Skeletal muscle satellite cell (primary cell): ENCODE results near the gene RPS14.

Experiments
- H3K27me3 ChIP-seq: 2 replicates; pipeline ENCODE4 v1.7.0; 2013; ENCODE audit warnings: low read length; ENCODE audit not compliant: control insufficient read depth, insufficient read depth
- H3K36me3 ChIP-seq: 2 replicates; pipeline ENCODE4 v1.7.0; 2013; ENCODE audit warnings: mild to moderate bottlenecking, control low read depth, low read length; ENCODE audit not compliant: insufficient read depth
- H3K4me1 ChIP-seq: 2 replicates; pipeline ENCODE4 v1.7.0; 2013; ENCODE audit warnings: low read length; ENCODE audit not compliant: control insufficient read depth, insufficient read depth
- H3K4me2 ChIP-seq: 2 replicates; pipeline ENCODE4 v1.7.0; 2013; ENCODE audit warnings: mild to moderate bottlenecking, low read length
- H3K4me3 ChIP-seq: 2 replicates; pipeline ENCODE4 v1.7.0; 2013; ENCODE audit warnings: low read length
- H3K9ac ChIP-seq: 2 replicates; pipeline ENCODE4 v1.7.0; 2013; ENCODE audit warnings: mild to moderate bottlenecking, low read depth, low read length, moderate library complexity
- H3K9me3 ChIP-seq: replicated peaks from 2 replicates; pipeline ENCODE4 v1.7.0; 2013; ENCODE audit warnings: mild to moderate bottlenecking, control low read depth, low read length

RPS14 gene

DNA sequence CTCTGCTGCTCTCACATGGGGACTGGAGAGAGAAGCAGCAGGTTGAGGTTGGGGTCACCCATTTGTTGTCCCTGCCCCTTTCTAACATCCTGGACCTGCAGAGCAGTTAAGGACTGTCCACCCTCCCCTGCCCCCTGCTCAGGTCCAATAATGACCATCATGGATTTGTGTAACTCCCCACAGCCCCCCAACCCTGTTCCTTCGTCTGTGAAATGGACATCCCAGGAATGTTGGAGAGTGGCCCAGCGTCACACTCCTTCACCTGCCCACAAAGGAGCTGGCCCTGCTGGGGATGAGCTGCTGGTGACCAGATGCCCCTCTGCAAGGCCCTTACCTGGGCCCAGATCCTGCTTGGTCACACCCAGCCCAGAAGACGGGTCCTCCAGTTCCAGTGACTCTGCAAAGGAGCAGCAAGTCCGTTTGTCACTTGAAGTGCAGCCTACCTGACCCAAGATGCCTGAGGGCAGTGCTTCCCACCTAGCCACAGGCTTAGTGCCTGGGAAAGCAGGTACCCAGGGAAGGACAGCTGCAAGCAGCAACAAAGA, 47.2 kb downstream of the RPS14 start:
- Histone ChIP-seq H3K9ac (no peak overlapping the region), H3K36me3 (peaks cover 22% of the 10 kb centered on the region), H3K9me3 (no peaks in the 10 kb centered on the region), H3K4me2 (no peak overlapping the region), H3K4me3 (no peak overlapping the region), H3K27me3 (no peaks in the 10 kb centered on the region), H3K4me1 (no peaks in the 10 kb centered on the region)

DNA sequence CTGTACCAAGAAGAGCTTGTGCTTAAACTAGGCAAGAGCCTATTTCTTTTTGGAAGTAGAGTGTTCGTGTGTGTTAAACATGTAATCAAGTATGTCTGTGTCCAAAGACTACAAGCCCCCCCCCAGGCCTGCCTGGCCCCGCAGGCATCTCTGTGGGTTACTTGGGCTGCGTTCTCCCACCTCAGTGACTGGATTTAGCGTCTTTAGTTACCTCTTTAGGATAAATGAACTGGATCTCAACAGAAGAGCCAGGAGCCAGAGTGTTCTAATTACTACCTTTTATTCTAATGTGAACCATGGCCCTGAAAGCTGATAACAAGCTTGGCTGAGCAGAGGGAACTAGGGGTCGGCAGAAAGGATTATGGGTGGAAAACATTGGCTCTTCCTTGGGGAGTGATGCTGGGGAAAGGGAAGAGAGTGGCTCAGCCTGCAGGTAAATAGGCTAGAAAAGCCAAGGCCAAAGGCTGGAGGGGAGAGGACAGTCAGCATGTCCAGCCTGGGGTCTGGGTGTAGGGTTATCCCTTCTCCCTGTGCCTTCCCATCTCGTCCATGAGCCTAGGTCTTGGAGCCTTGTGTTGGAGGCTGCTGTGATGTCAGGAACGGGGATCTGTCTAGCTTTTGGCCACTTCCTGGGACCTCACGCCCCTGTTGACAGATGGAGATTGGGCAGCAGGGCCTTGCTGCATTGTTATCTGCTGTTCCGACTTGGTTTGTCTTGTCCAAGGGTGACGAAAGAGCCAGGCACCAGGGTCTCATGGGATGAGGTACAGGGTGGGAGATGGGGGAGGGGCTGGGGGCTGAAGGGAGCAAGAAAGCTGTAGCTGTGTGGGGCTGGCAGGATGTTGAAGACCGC, 47.9 kb downstream of the RPS14 start:
- no peaks in the 10 kb centered on the region for H3K27me3 ChIP-seq
- H3K9me3 ChIP-seq: no peaks in the 10 kb centered on the region

DNA sequence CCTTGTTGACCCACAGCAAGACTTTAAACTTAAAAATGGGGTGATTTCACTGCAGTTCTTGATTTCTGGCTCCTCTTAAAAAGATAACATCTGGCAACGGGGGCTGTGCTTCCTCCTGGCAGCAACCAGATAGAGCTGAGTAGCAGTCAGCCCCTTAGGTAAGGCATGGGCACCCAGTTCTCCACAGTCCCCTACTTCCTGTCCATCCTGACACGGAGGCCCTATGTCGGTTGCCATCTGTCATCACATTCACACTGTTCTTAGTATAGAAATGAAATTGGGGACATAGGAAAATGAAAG, 48.5 kb downstream of the RPS14 start:
- Histone ChIP-seq H3K4me2 (no peak overlapping the region), H3K27me3 (no peaks in the 10 kb centered on the region), H3K9me3 (no peaks in the 10 kb centered on the region), H3K36me3 (peaks cover 33% of the 10 kb centered on the region), H3K4me1 (no peaks in the 10 kb centered on the region), H3K9ac (no peak overlapping the region), H3K4me3 (no peak overlapping the region)

More for the DNA sequence above, 47.9 kb downstream of the RPS14 start:
- H3K4me3 ChIP-seq: no peak overlapping the region
- H3K36me3 ChIP-seq: peaks cover 27% of the 10 kb centered on the region
- no peak overlapping the region for H3K9ac ChIP-seq
- no peaks in the 10 kb centered on the region for H3K4me1 ChIP-seq
- H3K4me2 ChIP-seq: no peak overlapping the region

DNA sequence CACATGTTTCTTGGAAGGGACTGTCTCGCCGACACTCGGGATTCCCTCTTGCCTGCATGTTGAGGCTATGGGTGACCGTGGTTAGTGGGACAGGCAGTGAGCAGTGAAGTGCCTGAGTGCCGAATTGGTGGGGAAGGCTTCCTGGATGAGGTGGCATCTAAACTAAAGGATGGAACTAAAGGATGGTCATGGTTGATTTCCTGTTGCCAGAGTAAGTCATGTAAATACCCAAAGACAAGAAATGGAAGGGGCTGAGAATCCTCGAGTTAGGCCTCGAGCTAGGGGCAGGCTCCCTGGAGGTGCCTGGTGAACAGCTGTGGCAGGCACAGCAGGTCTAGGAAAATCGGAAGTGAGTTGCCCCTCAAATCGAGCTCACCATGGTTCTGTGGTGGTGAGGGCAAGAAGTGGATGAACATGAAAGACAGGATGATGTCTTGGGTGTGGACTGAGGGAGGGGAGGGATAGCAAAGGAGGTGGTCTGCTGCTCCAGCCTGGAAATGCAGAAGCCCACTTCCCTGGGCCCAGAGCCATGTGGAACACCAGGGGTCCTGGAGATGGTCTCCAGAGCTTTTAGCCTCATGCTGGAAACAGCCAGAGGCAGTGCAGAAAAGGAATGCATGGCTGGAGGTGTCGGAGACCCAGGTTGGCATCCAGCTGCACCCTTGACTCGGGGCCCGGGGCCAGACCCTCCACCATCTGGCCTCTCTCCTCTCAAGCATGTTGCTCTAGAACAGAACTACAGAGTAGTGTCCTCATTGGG, 49.0 kb downstream of the RPS14 start:
- Histone ChIP-seq H3K9ac (no peak overlapping the region), H3K27me3 (no peaks in the 10 kb centered on the region), H3K9me3 (no peaks in the 10 kb centered on the region), H3K36me3 (peaks cover 36% of the 10 kb centered on the region), H3K4me2 (no peak overlapping the region), H3K4me3 (no peak overlapping the region), H3K4me1 (no peaks in the 10 kb centered on the region)

DNA sequence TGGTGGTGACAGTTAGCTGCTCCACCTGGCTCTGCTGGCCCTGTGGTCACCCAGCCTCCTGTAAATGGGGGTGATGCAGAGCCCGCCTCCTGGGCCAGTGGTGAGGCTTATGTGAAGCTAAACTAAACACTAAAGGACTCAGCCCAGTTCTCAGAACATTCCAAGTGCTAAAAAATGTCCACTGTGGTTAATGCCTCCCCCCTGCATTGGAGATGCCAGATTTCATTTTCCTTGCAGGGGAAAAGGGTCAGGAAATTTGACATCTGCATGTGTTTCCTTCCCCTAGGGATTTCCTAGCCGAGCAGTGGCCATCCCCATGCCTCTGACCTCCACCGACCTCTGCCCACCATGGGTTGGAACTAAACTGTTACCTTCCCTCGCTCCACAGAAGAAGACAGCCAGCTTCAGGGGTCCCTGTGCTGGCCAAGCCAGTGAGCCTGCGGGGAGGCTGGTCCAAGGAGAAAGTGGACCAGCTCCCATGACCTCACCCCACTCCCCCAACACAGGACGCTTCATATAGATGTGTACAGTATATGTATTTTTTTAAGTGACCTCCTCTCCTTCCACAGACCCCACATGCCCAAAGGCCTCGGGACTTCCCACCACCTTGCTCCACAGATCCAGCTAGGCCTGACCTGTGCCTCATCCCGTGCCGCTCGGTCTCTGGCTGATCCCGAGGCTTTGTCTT, 49.9 kb downstream of the RPS14 start:
- Histone ChIP-seq H3K36me3 (peaks cover 44% of the 10 kb centered on the region), H3K27me3 (no peaks in the 10 kb centered on the region), H3K4me1 (no peaks in the 10 kb centered on the region), H3K4me2 (no peak overlapping the region), H3K9me3 (no peaks in the 10 kb centered on the region), H3K9ac (no peak overlapping the region), H3K4me3 (no peak overlapping the region)

DNA sequence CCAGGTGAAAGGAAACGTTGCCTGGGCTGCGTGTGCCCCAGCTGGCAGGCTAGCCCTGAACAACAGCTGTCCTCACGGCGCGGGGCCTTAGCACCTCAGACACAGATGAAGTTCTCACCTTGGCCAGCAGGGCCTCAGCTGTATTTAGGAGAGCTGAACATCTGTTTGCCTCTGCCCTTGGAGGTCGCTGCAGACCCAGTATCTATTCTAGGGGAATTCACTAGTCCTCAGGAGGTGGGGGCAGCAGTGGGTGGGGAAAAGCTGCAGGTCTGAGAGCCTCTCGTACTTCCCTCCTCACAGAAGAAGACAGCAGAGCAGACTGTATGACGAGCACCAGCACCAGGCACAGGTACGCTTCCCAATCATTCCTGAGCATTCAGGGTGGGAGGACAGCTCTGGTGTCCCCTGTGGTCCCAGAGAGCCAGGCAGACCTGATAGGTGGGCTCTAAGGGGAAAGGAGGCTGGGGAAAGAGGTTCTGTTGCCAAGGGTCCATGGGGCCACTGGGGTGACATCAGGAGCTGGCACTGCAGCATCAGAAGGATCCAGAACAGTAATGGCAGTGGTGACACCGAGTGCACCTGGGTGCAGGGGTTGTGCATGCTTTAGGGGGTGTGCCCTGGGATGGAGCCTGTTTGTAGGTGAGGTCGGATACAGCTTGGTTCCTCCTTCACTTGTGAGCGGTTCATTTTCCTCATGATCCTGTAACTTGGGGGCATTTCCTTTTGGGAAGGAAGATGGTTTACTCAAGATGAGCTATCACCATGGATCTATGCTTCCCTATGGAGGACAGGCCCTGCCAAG, 50.6 kb downstream of the RPS14 start:
- Histone ChIP-seq H3K36me3 (peaks cover 50% of the 10 kb centered on the region), H3K4me3 (no peak overlapping the region), H3K4me2 (no peak overlapping the region), H3K9ac (no peak overlapping the region), H3K4me1 (no peaks in the 10 kb centered on the region), H3K27me3 (no peaks in the 10 kb centered on the region), H3K9me3 (no peaks in the 10 kb centered on the region)

DNA sequence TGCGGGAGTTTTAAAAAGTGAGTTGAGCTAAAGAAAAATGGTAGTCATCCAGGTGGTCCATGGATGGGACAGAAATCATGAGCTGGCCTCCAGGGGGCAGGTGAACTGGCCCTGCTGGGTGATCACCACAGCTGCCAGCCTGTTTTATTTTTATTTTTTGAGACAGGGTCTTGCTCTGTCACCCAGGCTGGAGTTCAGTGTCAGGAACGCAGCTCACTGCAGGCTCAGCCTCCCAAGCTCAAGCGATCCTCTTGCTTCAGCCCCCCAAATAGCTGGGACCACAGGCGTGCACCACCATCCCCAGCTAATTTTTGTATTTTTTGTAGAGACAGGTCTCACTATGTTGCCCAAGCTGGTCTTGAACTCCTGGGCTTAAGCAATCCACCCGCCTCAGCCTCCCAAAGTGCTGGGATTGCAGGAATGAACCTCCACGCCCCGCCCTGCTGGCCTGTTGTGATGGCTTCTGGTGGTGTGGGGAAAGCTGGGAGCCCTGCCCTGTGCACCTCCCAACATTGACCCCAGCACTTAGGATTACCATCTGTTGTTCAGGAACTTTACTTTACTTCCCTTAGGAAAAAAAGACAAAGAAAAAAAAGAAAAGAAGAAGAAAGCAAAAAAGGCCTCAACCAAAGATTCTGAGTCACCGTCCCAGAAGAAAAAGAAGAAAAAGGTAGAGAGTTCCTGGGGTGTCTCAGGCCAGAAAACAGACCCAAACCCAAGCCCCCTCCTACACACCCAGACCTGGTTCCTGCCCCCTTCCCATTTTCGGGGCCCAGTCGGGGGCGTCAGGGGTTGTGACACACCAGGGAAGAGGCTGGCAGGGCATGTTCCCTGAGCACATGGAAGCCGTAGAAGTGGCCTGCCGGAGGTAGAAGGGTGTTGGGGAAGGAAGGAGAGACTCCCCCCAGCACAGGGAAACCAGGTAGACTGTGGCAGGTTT, 51.5 kb downstream of the RPS14 start:
- H3K4me2 ChIP-seq: no peak overlapping the region
- peaks cover 58% of the 10 kb centered on the region for H3K36me3 ChIP-seq
- no peak overlapping the region for H3K9ac ChIP-seq
- no peaks in the 10 kb centered on the region for H3K27me3 ChIP-seq
- no peak overlapping the region for H3K4me3 ChIP-seq
- H3K9me3 ChIP-seq: no peaks in the 10 kb centered on the region
- no peaks in the 10 kb centered on the region for H3K4me1 ChIP-seq

DNA sequence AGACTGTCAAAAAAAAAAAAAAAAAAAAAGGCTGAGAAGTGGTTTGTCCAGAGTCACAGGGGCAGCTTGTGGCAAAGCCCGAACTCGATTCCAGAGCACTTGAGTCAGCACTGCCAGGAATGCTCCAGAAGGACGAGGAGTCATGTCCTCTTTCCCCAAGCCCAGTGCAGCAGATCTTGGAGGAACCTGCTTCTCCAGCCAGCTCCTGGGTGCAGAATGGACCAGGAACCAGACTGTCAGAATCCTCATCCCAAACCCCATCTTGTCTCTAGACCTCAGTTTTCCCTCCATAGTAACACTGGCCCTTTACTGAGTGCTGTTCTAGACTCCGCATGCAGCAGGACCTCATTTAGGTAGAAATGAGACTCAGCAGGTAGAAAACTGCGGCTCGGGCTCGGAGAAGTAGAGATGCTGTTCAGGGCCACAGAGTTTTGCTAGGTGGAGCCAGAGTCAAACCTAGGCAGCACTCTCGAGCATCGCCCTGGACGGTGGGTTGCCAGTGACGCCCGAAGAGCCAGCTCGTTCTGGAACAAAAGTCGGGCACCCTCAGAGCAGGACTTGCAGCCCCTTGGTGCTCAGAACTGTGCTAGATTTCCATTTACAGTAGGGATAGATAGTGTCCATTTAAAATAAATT, 52.3 kb downstream of the RPS14 start:
- Histone ChIP-seq H3K9ac (no peak overlapping the region), H3K4me1 (no peaks in the 10 kb centered on the region), H3K4me3 (no peak overlapping the region), H3K27me3 (no peaks in the 10 kb centered on the region), H3K9me3 (no peaks in the 10 kb centered on the region), H3K36me3 (peaks cover 66% of the 10 kb centered on the region), H3K4me2 (no peak overlapping the region)

DNA sequence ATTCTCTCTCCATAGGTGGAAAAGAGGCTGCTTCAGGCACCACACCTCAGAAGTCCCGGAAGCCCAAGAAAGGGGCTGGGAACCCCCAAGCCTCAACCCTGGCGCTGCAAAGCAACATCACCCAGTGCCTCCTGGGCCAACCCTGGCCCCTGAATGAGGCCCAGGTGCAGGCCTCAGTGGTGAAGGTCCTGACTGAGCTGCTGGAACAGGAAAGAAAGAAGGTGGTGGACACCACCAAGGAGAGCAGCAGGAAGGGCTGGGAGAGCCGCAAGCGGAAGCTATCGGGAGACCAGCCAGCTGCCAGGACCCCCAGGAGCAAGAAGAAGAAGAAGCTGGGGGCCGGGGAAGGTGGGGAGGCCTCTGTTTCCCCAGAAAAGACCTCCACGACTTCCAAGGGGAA, 53.3 kb downstream of the RPS14 start:
- H3K9ac ChIP-seq: no peak overlapping the region
- no peaks in the 10 kb centered on the region for H3K27me3 ChIP-seq
- no peak overlapping the region for H3K4me3 ChIP-seq
- H3K4me1 ChIP-seq: no peaks in the 10 kb centered on the region
- H3K9me3 ChIP-seq: no peaks in the 10 kb centered on the region
- H3K4me2 ChIP-seq: no peak overlapping the region
- peaks cover 74% of the 10 kb centered on the region for H3K36me3 ChIP-seq

DNA sequence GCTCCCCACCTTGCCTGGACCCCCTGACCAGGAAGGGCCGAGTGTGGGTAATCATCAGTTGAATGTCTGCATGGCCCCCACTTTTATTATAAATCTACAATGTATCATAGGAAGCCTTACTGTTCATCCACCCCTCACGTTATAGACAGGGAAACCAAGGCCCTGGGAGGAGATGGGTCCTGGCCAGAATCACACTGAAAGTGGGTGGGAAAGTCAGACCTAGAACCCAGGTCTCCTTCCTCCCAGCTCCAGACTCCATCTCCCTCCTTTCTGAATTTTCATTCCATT, 53.9 kb downstream of the RPS14 start:
- Histone ChIP-seq H3K36me3 (peaks cover 74% of the 10 kb centered on the region), H3K4me2 (no peak overlapping the region), H3K9ac (no peak overlapping the region), H3K4me3 (no peak overlapping the region), H3K27me3 (no peaks in the 10 kb centered on the region), H3K4me1 (no peaks in the 10 kb centered on the region), H3K9me3 (no peaks in the 10 kb centered on the region)
